K562 (cell line): Measurements from ENCODE around the gene CLTB. TPM values are rescaled to one million over a fixed set of nuclear protein-coding genes. Genes with fewer than 3 reads are reported as not detected.

Experiments
- ATF1 ChIP-seq, 2 experiments: fragments of 450-650 bp in 1 of 2; IDR thresholded peaks; 2 replicates each; pipeline ENCODE4 v1.6.1; 2016; ENCODE audit warnings: missing compliant biosample characterization in 1 of 2, missing genetic modification characterization in 1 of 2
- ATF7 ChIP-seq: fragments of 450-650 bp; IDR thresholded peaks from 2 replicates; pipeline ENCODE4 v1.7.1; 2014; ENCODE audit warnings: mild to moderate bottlenecking, moderate library complexity
- C11orf30 ChIP-seq: fragments of 450-650 bp; IDR thresholded peaks from 2 replicates; pipeline ENCODE4 v1.6.1; 2016; ENCODE audit warnings: low read depth, mild to moderate bottlenecking
- CEBPB ChIP-seq: fragments of 450-650 bp; IDR thresholded peaks from 2 replicates; pipeline ENCODE4 v1.6.1; 2016; ENCODE audit warnings: missing genetic modification characterization, missing compliant biosample characterization
- CREB1 ChIP-seq, 2 experiments: sonication (generic) in 1 of 2; formaldehyde crosslinking in 1 of 2; IDR thresholded peaks; 2 replicates each; pipeline versions ENCODE4 v1.6.1 to v1.8.0; 2012 to 2022; ENCODE audit warnings: inconsistent platforms in 1 of 2, mild to moderate bottlenecking in 1 of 2, missing genetic modification reagents in 1 of 2, moderate library complexity in 1 of 2
- MAZ ChIP-seq, 2 experiments: fragments of 450-650 bp in 1 of 2; sonication (generic) in 1 of 2; formaldehyde crosslinking; IDR thresholded peaks in 1 of 2; conservative IDR thresholded peaks in 1 of 2; 2 replicates each; pipeline versions ENCODE4 v1.4.0 to v1.5.0; 2020; ENCODE audit warnings: mild to moderate bottlenecking in 1 of 2, missing genetic modification reagents in 1 of 2
- SETDB1 ChIP-seq: IDR thresholded peaks from one replicate; pipeline ENCODE4 v1.6.1; 2012; ENCODE audit warnings: low read length, control low read depth, inconsistent platforms
- TFAM ChIP-seq: fragments of 250-450 bp; sonication (Bioruptor Pico); conservative IDR thresholded peaks from 2 replicates; pipeline ENCODE4 v1.5.0; 2021; ENCODE audit warnings: mild to moderate bottlenecking, moderate library complexity
- VEZF1 ChIP-seq: fragments of 200-800 bp; sonication (Bioruptor generic); IDR thresholded peaks from 2 replicates; pipeline ENCODE4 v1.6.1; 2017; ENCODE audit warnings: missing genetic modification characterization, missing compliant biosample characterization
- ZNF311 ChIP-seq: fragments of 250-450 bp; sonication (Bioruptor Pico); IDR thresholded peaks from 2 replicates; pipeline ENCODE4 v1.4.0; 2020; ENCODE audit warnings: mild to moderate bottlenecking, moderate library complexity
- polyA plus RNA-seq, 8 experiments: library from polyadenylated mRNA; depleted of rRNA in 4 of 8; stranded (reverse) in 5 of 8; unstranded in 3 of 8; fragments of >200 nt; fragmentation: Nextera tagmentation in 2 of 8; fragmentation: Illumina TruSeq in 1 of 8; extraction: Ambion mirVana in 2 of 8; extraction: Trizol in 1 of 8; gene quantifications; 2 replicates each; pipeline versions ENCODE4 v1.2.1 to v1.2.3, GENCODE V29; 2011 to 2014; ENCODE audit warnings: inconsistent platforms in 1 of 8, missing spikeins in 1 of 8
- total RNA-seq, 7 experiments: library from RNA; depleted of rRNA in 6 of 7; stranded (reverse); fragments of >200 nt in 6 of 7; fragmentation: Illumina TruSeq in 2 of 7; extraction: Trizol in 2 of 7; gene quantifications; 2 replicates each; pipeline versions ENCODE4 v1.2.1 to v1.2.3, GENCODE V29; 2011 to 2021; ENCODE audit warnings: low replicate concordance in 1 of 7

CLTB gene
- total and polyA plus RNA-seq, 9 of the 15 experiments (the other 6 are each of a cell fraction or from before 2014, with no cell fraction given), result 1.8 to 117 (median 39.0) TPM

GRCh38 chr5:176371621-176372539 lies 44.5 kb downstream of the CLTB start (continued):
- TF ChIP-seq VEZF1 (CRISPR knock-in tag) (0 out of 2 replicates have a peak, but pooled peaks have one; percentile 2), MAZ (CRISPR knock-in tag; conservative IDR thresholded peaks at IDR 0.05 in 1 of 2, IDR thresholded peaks at IDR 0.05 in 1 of 2) (no peak), ATF7 (peak; percentile 96), ZNF311 (CRISPR knock-in tag) (no peak), CEBPB (tag) (peak; percentile 91), TFAM (CRISPR knock-in tag) (no peak), C11orf30 (peak; percentile 14; the same call in 1 of the 2 replicates), CREB1 (IDR thresholded peaks at IDR 0.05) (no peak), CREB1 (CRISPR knock-in tag; IDR thresholded peaks at IDR 0.05) (peak; percentile 29; the same call in 1 of the 2 replicates), SETDB1 (no peak), ATF1 (CRISPR knock-in tag; IDR thresholded peaks at IDR 0.05) (no peak), ATF1 (tag; IDR thresholded peaks at IDR 0.05) (peak; percentile 89)
